DMS53 (cell line): ENCODE data around the gene TRIM47.
A peak's percentile ranks its signal among the peaks of the same experiment; 100 is the strongest.
"Not testable (repeated sequence)": the region's sequence is repeated elsewhere in the genome, so short reads cannot be mapped to it uniquely, and the experiment has no call there.

Experiments
- DNase-seq: peaks from one replicate; lab custom pipeline; 2025; lab: John Stamatoyannopoulos, UW

The TRIM47 gene

DNA sequence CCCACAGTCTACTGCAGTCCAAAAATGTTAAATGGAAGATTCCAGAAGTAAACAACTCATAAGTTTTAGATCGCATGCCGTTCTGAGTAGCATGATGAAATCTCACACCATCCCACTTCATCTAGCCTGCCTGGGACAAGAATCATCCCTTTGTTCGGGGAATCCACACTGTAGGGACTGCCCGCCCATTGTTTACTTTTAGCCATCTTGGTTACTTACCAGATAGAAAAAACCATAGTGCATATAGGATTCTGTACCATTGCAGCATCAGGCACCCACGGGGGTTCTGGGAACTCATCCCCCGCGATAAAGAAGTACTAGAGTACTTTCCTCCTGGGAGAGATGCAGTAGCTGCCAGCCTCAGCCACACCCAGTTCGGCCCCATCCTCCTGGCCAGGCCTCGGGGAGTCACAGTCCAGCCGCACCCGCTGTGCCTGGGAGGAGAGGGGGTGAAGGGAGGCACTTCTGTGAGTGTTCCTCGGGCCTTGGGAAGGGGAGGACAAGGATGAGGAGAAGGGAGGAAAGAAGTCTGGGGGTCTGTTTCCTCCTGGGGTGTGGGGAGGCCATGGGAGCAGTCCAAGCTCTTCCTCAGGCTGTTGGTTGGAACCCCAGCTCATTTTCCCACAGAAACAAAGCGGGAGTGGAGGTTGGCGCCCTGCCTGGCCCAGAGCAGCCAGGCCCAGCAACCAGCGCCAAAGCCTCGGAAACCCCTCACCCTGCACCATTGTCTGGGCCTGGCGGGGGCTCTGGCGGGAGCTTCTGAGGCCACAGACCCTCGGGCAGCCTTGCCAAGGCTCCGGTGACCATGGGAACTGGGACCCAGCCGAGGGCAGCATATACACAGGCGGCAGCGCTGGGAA is 8.9 kb downstream of the TRIM47 start:
- DNase-seq: no peak

DNA sequence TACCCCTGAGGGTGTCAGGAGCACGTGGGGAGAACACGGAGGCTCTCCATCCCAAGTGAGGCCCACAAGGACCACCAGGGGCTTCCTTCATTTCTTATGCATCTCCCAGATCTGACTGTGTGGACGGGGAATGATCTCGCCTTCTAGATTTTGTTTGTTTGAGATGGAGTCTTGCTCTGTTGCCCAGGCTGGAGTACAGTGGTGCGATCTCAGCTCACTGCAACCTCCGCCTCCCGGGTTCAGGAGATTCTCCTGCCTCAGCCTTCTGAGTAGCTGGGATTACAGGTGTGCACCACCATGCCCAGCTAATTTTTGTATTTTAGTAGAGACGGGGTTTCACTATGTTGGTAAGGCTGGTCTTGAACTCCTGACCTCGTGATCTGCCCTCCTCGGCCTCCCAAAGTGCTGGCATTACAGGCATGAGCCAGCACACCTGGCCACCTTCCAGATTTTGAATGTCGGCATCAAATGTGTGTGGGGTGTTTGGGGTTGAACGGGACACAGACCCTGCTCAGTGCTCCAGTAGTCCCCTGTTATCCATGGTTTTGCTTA is 9.6 kb downstream of the TRIM47 start:
- DNase-seq: not testable (repeated sequence)

- DNase-seq: not testable (repeated sequence)
These were observed 12.8 kb downstream of the TRIM47 start for GRCh38 chr17:75865404-75866188.

DNA sequence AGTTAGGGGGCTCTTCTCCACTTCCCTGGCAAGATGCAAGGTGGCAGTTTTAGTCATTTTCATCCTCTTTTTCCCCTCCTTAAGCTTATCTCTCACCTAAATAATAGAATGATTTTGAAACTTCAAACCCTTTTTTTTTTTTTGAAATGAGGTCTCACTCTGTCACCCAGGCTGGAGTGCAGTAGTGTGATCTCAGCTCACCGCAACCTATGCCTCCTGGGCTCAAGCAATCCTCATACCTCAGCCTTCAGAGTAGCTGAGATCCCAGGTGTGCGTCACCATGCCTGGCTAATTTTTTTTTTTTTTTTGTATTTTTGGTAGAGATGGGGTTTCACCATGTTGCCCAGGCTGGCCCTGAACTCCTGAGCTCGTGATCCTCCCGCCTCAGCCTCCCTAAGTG is 13.5 kb downstream of the TRIM47 start:
- DNase-seq: not testable (repeated sequence)

GRCh38 chr17:75864448-75864871 is 13.9 kb downstream of the TRIM47 start:
- DNase-seq: peak; percentile 30

DNA sequence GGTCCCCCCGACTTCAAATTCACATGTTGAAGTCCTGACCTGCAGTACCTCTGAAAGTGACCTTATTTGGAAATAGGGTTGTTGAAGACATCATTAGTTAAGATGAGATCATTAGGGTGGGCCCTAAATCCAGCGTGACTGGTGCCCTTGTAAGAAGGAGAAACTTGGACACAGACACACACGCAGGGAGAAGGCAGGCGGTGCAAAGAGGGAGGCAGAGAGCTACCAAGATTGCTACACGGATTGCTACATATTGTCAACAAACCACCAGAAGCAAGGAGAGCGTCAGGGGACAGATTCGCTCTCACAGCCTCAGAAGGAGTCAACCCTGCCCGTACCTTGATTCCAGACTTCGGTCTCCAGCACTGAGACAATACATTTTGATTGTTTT is 16.5 kb downstream of the TRIM47 start:
- no peak for DNase-seq

- not testable (repeated sequence) for DNase-seq
These were observed 19.0 kb downstream of the TRIM47 start for GRCh38 chr17:75859358-75859757.

GRCh38 chr17:75856062-75856756 is 22.2 kb downstream of the TRIM47 start:
- peak; percentile 73 for DNase-seq

DNA sequence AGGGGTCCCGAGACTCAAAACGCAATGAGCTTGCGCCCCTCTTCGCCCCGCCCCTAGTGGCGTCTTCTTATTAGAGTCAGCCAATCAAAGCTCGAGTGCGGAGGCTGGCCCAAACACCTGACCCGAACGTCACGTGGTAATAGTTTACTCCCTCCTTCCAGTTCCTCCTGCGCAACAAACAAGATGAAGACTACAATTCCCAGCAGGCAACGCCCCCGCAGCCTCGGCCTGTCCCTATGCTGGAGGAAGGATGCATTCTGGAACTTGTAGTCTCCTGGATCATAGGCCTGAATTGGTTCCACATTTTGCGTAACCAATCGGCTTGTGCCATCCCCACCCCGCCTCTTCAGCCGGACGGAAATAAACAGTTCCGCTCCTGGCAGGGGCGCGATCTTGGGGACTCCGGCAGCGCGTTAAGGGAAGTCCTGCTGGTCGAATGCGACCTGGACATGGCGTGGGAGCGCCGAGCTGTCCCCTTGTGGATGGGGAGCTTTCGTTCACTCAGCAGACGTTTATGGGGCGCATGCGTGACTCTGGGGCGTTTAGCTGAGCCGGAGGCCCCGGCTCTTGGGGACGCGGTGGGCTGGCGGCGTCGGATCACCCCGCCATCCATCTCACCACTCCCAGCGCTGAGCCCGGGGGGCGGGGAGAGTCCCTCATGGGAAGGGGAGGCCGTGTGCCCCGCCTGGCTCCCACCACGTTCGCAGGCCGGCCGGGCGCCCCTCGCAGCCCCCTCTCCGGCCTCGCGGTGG is 22.9 kb downstream of the TRIM47 start, which contains the start of gene WBP2:
TSS of gene WBP2 (minus strand) at position 26 of the 752 bp plus-strand sequence. CDS start 38 bp downstream, outside the sequence.
- DNase-seq: peak; percentile 99

GRCh38 chr17:75854881-75855309 is 23.5 kb downstream of the TRIM47 start:
- no peak for DNase-seq

- peak; percentile 43 for DNase-seq
These were observed 24.2 kb downstream of the TRIM47 start for GRCh38 chr17:75854101-75854748.

DNA sequence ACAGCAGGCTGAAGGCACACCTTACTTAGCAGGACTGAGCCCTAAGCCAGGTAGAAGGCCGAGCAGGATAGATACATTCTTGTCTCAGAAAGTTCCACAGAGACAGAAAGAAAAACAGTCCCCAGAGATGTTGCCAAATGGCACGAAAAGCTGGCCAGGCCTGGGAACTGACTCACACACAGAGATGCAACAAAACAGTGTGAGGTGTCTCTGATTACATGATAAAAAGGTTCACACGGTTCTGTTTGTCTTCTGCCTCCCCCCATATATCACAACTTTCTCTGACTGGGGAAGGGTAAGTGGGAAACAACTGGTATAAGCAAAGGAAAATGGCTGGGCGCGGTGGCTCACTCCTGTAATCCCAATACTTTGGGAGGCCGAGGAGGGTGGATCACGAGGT is 24.9 kb downstream of the TRIM47 start:
- no peak for DNase-seq

GRCh38 chr17:75851693-75851991 is 26.7 kb downstream of the TRIM47 start:
- DNase-seq: not testable (repeated sequence)

- DNase-seq: no peak
These were observed 27.3 kb downstream of the TRIM47 start for GRCh38 chr17:75850928-75851692.

GRCh38 chr17:75849724-75850123 is 28.7 kb downstream of the TRIM47 start:
- no peak for DNase-seq

GRCh38 chr17:75849279-75849646 is 29.1 kb downstream of the TRIM47 start:
- DNase-seq: no peak

DNA sequence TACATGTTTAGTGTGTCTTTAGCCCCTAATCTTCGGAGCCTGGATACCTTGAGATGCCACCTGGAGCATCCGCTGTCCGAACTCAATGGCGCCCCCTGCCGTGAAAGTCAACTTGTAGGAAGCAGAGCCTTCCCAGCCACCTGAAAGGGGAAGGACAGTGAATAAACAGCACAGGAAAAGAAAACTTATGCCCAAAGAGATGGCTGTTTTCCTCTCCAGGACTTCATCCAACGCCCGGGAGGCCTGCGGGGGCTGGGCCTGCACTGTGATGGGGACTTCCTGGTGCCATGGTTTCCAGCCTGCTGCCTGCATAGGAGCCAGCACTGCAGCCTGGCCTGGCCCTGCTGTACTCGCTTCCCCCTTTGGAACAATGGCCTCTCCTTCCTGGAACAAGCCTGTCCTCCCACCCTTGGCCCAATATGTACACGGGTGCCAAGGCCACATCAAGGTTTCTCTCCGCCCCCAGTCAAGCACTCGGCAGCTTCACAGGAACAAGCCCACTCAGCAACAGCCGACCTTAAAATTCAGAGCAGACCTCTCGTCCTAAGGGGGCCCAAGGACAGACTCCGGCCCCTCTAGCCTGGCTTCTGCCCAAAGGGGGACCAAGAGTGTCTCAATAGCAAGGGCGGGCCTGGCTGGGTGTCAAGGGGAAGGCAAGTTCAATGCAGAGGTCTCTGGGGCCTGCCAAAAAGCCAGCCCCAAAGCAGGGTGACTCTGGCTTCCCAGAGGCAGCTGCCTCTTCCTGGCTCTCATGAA is 29.7 kb downstream of the TRIM47 start:
- DNase-seq: peak; percentile 96

DNA sequence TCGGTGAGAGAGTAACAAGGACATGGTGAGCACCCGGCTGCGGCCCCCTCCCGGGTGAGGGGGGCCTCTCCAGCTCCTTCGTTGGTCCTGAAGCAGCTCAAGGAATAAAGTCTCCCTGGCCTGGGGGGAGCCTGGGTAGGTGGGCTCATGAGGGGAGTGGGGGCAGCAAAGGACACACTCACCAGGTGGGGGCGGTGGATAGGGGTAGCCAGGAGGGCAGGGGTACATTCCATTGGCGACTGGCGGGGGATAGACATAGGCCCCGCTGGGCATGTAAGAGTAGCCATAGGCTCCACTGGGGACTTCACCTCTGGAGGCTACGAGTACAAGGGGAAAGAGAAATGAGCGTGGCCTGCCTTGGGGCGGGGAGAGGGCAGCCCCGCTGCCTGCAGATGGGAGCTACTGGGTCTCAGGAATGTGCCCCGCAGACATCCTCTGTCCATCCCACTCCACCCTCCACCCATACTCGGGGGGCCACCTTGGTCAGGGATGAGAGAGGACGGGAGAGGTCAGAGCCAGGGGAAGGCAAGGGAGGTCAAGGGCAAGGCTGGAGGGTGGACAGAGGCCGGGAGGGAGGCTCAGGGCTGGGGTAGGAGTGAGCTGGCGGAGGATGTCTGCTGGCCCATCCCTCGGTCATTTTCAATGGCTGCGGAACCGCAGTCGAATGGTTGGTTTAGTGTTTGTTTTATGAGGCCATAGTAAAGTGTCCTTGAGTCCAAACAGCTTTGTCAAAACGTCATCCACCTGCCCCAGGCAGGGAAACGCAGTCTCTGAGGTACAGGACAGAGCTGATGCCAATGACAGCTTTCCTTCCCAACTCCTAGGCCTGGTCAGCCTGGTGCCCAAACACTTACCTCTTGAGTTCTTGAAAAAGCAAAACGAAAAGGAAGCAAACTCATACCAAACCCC is 30.5 kb downstream of the TRIM47 start:
- peak; percentile 96 for DNase-seq
